GM19397 (cell line): ENCODE results near the gene RAX2.

Experiments
- ATAC-seq: cut with Tn5 transposase; IDR thresholded peaks from one replicate; pipeline ENCODE4 v1.9.1; 2021; ENCODE audit warnings: mild to moderate bottlenecking, moderate library complexity; ENCODE audit not compliant: unreplicated experiment

RAX2 gene

GRCh38 chr19:3733549-3734309 lies 38.3 kb downstream of the RAX2 start:
- no peak for ATAC-seq

GRCh38 chr19:3732108-3732507 lies 39.9 kb downstream of the RAX2 start:
- no peak for ATAC-seq

DNA sequence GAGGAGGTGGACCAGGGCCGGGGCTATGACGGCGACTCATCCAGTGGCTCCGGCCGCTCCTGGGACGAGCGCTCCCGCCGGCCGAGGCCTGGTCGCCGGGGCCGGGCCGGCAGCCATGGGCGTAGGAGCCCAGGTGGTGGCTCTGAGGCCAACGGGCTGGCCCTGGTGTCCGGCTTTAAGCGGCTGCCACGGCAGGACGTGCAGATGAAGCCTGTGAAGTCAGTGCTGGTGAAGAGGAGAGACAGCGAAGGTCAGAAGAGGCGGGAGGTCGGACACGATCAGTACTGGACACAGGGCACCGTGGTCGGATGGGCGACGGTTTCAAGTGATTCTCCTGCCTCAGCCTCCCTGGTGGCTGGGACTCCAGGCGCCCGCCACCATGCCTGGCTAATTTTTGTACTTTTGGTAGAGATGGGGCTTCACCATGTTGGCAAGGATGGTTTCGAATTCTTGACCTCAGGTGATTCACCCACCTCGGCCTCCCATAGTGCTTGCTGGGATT lies 41.5 kb downstream of the RAX2 start:
- no peak for ATAC-seq

DNA sequence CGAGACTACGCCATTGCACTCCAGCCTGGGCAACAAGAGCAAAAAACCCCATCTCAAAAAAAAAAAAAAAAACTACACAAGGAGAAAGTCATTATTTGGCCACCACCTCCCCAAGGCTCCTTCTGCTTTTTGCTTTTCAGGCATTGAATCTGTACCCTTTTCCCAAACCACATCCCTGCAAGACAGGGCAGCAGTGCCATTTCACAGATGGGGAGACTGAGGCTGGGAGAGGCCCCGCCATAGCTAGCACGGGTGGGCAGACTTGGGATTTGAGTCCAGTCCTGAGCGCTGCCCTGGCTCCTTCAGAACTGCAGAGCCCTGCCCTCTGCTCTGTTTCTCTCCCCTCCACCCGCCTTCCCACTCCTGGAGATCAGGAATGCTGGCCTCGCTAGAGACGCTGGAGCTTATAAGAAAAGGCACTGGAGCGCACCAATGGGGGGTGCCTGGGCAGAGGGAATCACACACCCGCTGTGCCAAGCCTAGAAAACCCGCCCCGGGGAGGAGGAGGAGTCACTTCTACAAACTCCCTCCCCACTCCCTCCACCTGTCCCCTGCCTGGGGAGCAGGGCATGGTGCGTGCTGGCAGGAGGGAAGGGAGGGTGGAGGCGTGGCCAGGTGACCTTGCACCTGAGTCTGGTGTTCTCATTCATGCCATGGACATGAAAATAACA lies 46.3 kb downstream of the RAX2 start:
- ATAC-seq, result no peak

DNA sequence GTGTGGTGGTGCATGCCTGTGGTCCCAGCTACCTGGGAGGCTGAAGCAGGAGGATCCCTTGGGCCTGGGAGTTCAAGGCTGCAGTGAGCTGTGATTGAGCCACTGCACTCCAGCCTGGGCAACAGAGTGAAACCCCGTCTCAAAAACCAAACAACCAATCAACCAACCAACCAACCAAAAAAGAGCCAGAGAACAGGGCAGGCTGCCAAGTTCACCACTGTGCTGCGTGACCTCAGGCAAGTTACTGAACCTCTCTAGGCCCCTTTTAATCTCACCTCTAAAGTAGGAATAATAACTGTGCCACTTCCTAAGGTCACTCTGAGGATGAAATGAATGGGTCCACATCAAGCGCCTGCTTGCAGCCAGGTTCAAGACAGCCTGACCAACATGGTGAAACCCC lies 46.9 kb downstream of the RAX2 start:
- no peak for ATAC-seq

DNA sequence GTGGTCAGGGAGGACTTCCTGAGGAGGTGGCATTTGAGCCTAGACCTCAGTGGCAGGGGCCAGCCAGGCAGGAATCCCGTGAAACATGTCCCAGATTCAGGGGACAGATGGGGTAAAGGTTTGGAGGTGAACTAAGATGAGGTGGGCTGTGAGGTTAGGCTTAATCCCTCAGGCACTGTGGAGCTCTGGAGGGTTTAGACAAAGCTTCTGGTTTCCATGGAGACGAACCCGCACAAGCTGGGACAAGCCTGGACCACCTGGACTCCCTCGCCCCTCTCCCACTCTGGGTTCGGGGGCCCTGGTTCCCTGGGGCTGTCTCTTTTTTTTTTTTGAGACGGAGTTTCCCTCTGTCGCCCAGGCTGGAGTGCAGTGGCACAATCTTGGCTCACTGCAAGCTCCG lies 48.1 kb downstream of the RAX2 start:
- no peak for ATAC-seq

DNA sequence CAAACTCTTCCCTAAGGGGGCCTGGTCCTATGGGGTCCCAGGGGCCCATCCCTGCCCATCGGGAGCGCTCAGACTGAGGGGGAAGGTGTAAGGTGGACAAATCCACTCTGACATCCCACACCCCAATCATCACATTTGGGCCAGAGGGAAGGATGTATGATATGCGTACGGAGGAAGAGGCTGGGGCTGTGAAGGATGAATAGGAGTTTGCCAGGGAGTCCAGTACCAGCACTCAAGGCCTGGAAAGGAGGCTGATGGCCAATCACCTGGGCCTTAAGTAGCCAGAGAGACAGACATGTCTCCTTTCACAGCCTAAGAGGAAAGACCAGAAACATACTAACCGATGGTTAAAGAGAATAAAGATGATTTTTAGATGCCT lies 48.9 kb downstream of the RAX2 start:
- ATAC-seq, result no peak

DNA sequence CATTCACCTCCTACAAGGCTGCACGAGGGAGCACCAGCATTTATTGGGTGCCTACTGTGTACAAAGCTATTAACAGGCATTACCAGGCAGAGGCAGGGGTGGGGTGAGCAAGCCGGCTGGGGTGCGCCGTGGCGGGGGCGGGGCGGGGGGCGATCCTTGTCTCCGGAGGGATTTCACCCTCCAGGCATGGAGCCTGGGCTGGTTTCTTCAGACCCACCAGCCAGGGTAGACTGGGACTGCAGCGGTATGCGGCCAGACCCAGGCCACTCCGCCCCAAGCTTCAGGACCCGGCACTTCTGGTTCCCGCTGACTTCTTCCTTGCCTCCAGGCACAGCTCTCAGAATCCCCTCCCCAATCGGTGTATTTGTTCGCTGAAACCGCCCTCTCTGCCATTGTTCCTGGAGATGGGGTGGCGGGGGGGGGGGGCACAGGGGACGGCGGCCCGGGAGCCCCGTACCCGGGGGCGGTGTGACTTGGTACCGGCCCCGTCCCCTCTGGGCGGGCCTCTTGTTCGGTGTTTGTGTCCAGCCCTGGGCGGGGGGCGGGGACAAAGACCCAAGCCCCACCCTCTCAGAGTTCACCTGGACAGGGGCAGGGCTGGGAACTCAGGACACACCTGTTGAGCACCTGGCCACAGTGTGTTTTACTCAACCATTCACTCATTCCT lies 49.5 kb downstream of the RAX2 start:
- no peak for ATAC-seq

DNA sequence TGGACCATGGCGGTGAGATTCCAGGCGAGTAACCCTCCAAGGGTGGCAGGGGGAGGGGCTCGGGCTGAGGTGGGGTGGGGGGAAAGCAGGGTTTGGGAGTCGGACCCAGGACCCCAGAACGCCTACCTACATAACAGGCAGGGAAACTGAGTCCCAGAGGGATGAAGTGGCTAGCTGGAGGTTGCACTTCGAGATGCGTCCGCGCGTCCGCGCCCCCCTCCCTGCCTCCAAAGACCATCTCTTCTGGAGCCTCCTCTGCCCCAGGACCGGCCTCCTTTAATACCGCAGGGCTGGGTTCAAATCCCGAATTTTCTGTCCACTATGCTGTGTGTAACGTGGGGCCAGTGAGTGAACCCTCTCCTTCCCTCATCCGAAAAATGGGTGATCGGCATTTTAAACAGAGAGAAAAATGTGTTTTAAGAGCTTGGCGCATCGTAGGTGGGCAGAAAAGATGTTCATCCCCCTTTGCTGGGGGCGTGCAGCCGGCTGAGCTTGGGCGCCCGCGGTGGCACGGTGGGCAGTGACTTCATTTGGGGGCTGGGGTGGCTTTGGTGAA lies 50.1 kb downstream of the RAX2 start:
- no peak for ATAC-seq

DNA sequence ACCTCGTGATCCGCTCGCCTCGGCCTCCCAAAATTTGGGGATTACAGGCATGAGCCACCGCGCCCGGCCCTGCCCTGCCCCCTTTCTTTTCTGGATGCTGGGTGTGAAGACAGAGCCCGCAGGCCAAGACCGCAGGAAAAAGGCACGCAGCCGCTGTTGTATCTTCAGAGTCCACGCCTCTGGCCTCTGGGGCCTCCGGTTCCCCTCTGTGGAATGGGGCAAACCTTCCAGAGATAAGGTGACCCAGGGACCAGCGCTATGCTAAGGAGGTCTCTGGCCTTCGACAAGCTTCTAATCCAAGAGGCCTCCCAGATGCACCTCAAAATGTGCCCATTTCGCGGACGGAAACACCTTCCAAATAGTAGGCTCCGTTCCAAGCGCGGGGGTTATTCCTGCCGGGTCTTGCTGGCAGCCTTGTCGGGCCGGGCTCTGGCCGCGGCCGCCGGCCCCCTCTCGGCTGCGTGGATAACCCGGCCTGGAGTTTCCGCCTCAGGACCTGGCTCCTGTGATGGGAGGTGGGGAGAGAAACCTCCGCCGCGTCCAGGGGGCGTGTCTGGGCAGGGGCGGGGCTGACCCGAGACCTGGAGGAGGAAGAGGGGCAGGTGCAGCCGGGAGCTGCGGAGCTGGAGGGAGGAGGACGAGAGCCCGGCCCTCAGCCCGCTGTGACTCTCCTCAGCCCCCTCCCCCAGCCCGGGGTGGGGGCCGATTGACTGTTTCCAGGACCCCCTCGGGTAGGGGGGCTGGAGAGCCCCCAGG lies 50.7 kb downstream of the RAX2 start:
- no peak for ATAC-seq

DNA sequence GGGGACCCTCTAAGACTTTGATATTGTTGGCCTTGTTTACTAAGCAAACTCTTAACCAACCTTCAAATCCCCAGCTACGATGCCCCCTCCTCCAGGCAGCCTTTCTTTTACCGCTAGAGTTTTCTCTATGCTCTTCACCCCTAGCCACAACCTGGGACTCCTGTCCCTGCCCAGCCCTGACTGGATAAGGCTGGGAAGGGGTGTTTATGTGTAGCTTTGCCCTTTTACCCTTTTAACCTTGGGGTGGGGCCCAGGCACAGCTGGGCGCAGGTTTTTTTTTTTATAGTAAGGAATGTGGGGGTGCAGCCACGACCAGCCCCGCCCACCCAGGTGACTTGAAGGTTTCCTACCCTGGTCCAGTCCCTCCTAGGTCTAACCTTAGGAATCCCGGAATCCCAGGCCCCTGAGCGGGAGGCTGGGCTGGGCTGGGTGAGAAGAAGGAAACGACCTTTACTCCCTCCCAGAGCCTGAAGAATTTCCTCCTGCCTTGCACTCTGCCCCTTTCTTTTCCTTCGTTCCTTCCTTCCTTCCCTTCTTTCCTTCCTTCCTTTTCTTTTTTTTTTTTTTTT lies 51.6 kb downstream of the RAX2 start:
- ATAC-seq, result no peak

- ATAC-seq, result no peak
Observed at GRCh38 chr19:3719868-3720267, 52.2 kb downstream of the RAX2 start.
